Activated CD8-positive, alpha-beta memory T cell treated with anti-CD3 and anti-CD28 coated beads for 24 hours (primary cell): ENCODE data around the gene NIT1.
A peak's percentile ranks its signal among the peaks of the same experiment; 100 is the strongest.
"Not testable (repeated sequence)": the region's sequence is repeated elsewhere in the genome, so short reads cannot be mapped to it uniquely, and the experiment has no call there.

ENCODE experiments used
- DNase-seq: peaks from one replicate; pipeline ENCODE4 v3.0.0-alpha.2; 2020

NIT1 gene

GRCh38 chr1:161115961-161116360, 1.9 kb upstream of the NIT1 start:
- not testable (repeated sequence) for DNase-seq

GRCh38 chr1:161119092-161119903, 1.4 kb downstream of the NIT1 start:
- DNase-seq, result no peak

- no peak for DNase-seq
These were observed 3.2 kb downstream of the NIT1 start for GRCh38 chr1:161121042-161121650.

- no peak for DNase-seq
These were observed 3.9 kb downstream of the NIT1 start for GRCh38 chr1:161121834-161122233.

GRCh38 chr1:161122967-161123366, 5.1 kb downstream of the NIT1 start:
- no peak for DNase-seq

- no peak for DNase-seq
These were observed 9.7 kb downstream of the NIT1 start for GRCh38 chr1:161127649-161128048.

GRCh38 chr1:161128591-161129420, 10.9 kb downstream of the NIT1 start:
- no peak for DNase-seq

- no peak for DNase-seq
These were observed 12.4 kb downstream of the NIT1 start for GRCh38 chr1:161130266-161130665.

- no peak for DNase-seq
These were observed 13.9 kb downstream of the NIT1 start for GRCh38 chr1:161131523-161132409.

GRCh38 chr1:161132410-161133219, 14.7 kb downstream of the NIT1 start, which contains the start of gene DEDD:
DEDD (minus strand) TSS chr1:161132667; CDS start chr1:161124462, 8,205 bp downstream.
- DNase-seq, result peak; percentile 93

GRCh38 chr1:161133220-161133740, 15.4 kb downstream of the NIT1 start:
- no peak for DNase-seq

- DNase-seq, result no peak
These were observed 20.0 kb downstream of the NIT1 start for GRCh38 chr1:161137881-161138280.

GRCh38 chr1:161138431-161138830, 20.5 kb downstream of the NIT1 start:
- no peak for DNase-seq

GRCh38 chr1:161139766-161140165, 21.9 kb downstream of the NIT1 start:
- DNase-seq, result no peak

GRCh38 chr1:161140755-161141400, 23.0 kb downstream of the NIT1 start:
- DNase-seq, result no peak

- no peak for DNase-seq
These were observed 27.9 kb downstream of the NIT1 start for GRCh38 chr1:161145832-161146231.

GRCh38 chr1:161153176-161153575, 35.3 kb downstream of the NIT1 start:
- no peak for DNase-seq

- peak; percentile 92 for DNase-seq
These were observed 35.9 kb downstream of the NIT1 start, which contains the start of gene UFC1 for GRCh38 chr1:161153682-161154337. UFC1 (plus strand) TSS chr1:161153978; CDS start chr1:161153998, 20 bp downstream.

GRCh38 chr1:161157867-161158266, 40.0 kb downstream of the NIT1 start:
- DNase-seq, result no peak
